B cell (primary cell): Measurements from ENCODE around the gene AMER3. TPM values are rescaled to one million over a fixed set of nuclear protein-coding genes. Genes with fewer than 3 reads are reported as not detected.

Source experiments
- ATAC-seq: fragments of 200-7000 bp; cut with Tn5 transposase; one replicate; pipeline ENCODE4 v1.10.0; 2021; ENCODE audit warnings: low read depth, mild to moderate bottlenecking, moderate number of reproducible peaks, moderate library complexity
- CTCF ChIA-PET: fragments of 350-600 bp; sonication (Branson Sonifier 250); formaldehyde crosslinking; loops from one replicate; lab custom pipeline; 2021; ENCODE audit warnings: antibody characterized with exemption, inconsistent platforms; lab: Charles Lee
- POLR2A ChIA-PET: fragments of 350-600 bp; sonication (Branson Sonifier 250); formaldehyde crosslinking; loops from one replicate; lab custom pipeline; 2021; ENCODE audit warnings: antibody characterized with exemption; lab: Charles Lee
- DNase-seq: peaks from one replicate; pipeline ENCODE4 v3.0.0; 2013
- H2AFZ ChIP-seq: 2 replicates; pipeline ENCODE4 v1.6.1; 2012; ENCODE audit warnings: mild to moderate bottlenecking, low read depth, low read length; ENCODE audit not compliant: insufficient read depth, poor library complexity, severe bottlenecking
- H3K27ac ChIP-seq, 2 donors: 1 replicate in 1 of 2; 2 replicates in 1 of 2; pipeline ENCODE4 v1.5.1; 2012 to 2013; ENCODE audit warnings: low read length in 2 of 2, mild to moderate bottlenecking in 2 of 2, moderate library complexity in 1 of 2
- H3K27me3 ChIP-seq, 4 experiments: fragments of 200-600 bp in 1 of 4; sonication (generic) in 1 of 4; replicated peaks in 1 of 4; 1 replicate in 2 of 4; 2 replicates in 2 of 4; pipeline versions ENCODE4 v1.6.1 to v1.7.0; 2013 to 2016; ENCODE audit warnings: low read length in 3 of 4, mild to moderate bottlenecking in 2 of 4, mixed read lengths in 1 of 4, moderate library complexity in 1 of 4; ENCODE audit not compliant: insufficient read depth in 4 of 4, control insufficient read depth in 3 of 4; ENCODE audit errors: control extremely low read depth in 1 of 4
- H3K36me3 ChIP-seq, 2 experiments: replicated peaks in 1 of 2; 1 replicate in 1 of 2; 2 replicates in 1 of 2; pipeline versions ENCODE4 v1.6.1 to v1.7.1; 2013; ENCODE audit warnings: low read length in 1 of 2; ENCODE audit not compliant: insufficient read depth in 2 of 2, control insufficient read depth in 1 of 2; ENCODE audit errors: control extremely low read depth in 1 of 2, extremely low read depth in 1 of 2
- H3K4me1 ChIP-seq, 2 donors: fragments of 200-600 bp in 1 of 2; sonication (generic) in 1 of 2; 1 replicate in 1 of 2; 2 replicates in 1 of 2; pipeline versions ENCODE4 v1.5.1 to v1.6.1; 2013 to 2017; ENCODE audit warnings: low read length in 2 of 2; ENCODE audit not compliant: control insufficient read depth in 2 of 2, insufficient read depth in 2 of 2
- H3K4me2 ChIP-seq: replicated peaks from 2 replicates; pipeline ENCODE3; 2012; ENCODE audit warnings: mild to moderate bottlenecking, low read depth, low read length; ENCODE audit not compliant: poor library complexity, severe bottlenecking
- H3K4me3 ChIP-seq, 5 experiments: fragments of 200-600 bp in 1 of 5; sonication (generic) in 1 of 5; 1 replicate in 3 of 5; 2 replicates in 2 of 5; pipeline versions ENCODE4 v1.5.1 to v1.7.0; 2011 to 2016; ENCODE audit warnings: low read length in 4 of 5, mild to moderate bottlenecking in 4 of 5, low read depth in 2 of 5, control low read depth in 1 of 5, moderate library complexity in 1 of 5; ENCODE audit not compliant: insufficient read depth in 1 of 5; ENCODE audit errors: control extremely low read depth in 1 of 5, extremely low read depth in 1 of 5
- H3K79me2 ChIP-seq: fragments of 200-600 bp; sonication (generic); one replicate; pipeline ENCODE4 v1.6.0; 2016; ENCODE audit warnings: low read length; ENCODE audit not compliant: control insufficient read depth, insufficient read depth
- H3K9ac ChIP-seq: fragments of 200-600 bp; sonication (generic); 2 replicates; pipeline ENCODE4 v1.6.1; 2017; ENCODE audit warnings: mild to moderate bottlenecking, low read length, moderate library complexity
- H3K9me3 ChIP-seq, 3 donors: one replicate each; pipeline versions ENCODE4 v1.6.1 to v1.7.1; 2013; ENCODE audit warnings: low read length in 2 of 3; ENCODE audit not compliant: control insufficient read depth in 2 of 3, insufficient read depth in 1 of 3; ENCODE audit errors: control extremely low read depth in 1 of 3
- H4K20me1 ChIP-seq: 2 replicates; pipeline ENCODE4 v1.6.0; 2012; ENCODE audit warnings: mild to moderate bottlenecking, low read length; ENCODE audit not compliant: insufficient read depth, control insufficient read depth, poor library complexity, severe bottlenecking
- H3K27ac Mint-ChIP-seq: one replicate; pipeline ENCODE4 v1.8.0; 2021; ENCODE audit warnings: mixed read lengths
- H3K27me3 Mint-ChIP-seq: one replicate; pipeline ENCODE4 v1.8.0; 2021; ENCODE audit warnings: mixed read lengths
- H3K4me1 Mint-ChIP-seq: one replicate; pipeline ENCODE4 v1.8.0; 2021; ENCODE audit warnings: mixed read lengths
- H3K4me3 Mint-ChIP-seq: one replicate; pipeline ENCODE4 v1.8.0; 2021; ENCODE audit warnings: mixed read lengths
- H3K9me3 Mint-ChIP-seq: one replicate; pipeline ENCODE4 v1.8.0; 2022; ENCODE audit warnings: mixed read lengths; ENCODE audit not compliant: insufficient read depth
- CTCF ChIP-seq: fragments of 200-600 bp; IDR thresholded peaks from one replicate; pipeline ENCODE4 v1.8.0; 2022; ENCODE audit warnings: antibody characterized with exemption, mild to moderate bottlenecking
- EZH2 ChIP-seq: IDR thresholded peaks from 2 replicates; pipeline ENCODE4 v1.6.1; 2012; ENCODE audit warnings: borderline replicate concordance, low read depth, mild to moderate bottlenecking, moderate library complexity, low read length; ENCODE audit not compliant: insufficient read depth, poor library complexity, severe bottlenecking
- WGBS: methylation state at CpG from one replicate; pipeline ENCODE4 v1.1.5; 2013; ENCODE audit warnings: missing lambda C conversion rate; ENCODE audit not compliant: insufficient coverage; 5-methylcytosine and 5-hydroxymethylcytosine counted together
- intact Hi-C: fragments of 100-400 bp; cut with micrococcal nuclease; formaldehyde crosslinking; loops from one replicate; pipeline ENCODE4 v1.10.0; 2022
- polyA plus RNA-seq: library from polyadenylated mRNA; depleted of rRNA; stranded (reverse); fragments of >200 nt; gene quantifications from 2 replicates; pipeline ENCODE4 v1.2.3, GENCODE V29; 2012
- total RNA-seq, 2 donors: library from RNA; stranded (reverse); fragments of 120-200 nt in 1 of 2; gene quantifications; 1 replicate in 1 of 2; 2 replicates in 1 of 2; pipeline versions ENCODE4 v1.2.3 to v1.2.4, GENCODE V29; 2013 to 2022

Gene AMER3
- total and polyA plus RNA-seq, 2 donors (not counting 1 experiment from before 2014, with no cell fraction given), result not detected

GRCh38 chr2:130769343-130769907, 14.1 kb downstream of the AMER3 start:
- Mint-ChIP-seq H3K27ac (no peak overlapping the region), H3K4me3 (no peak overlapping the region), H3K9me3 (no peaks in the 10 kb centered on the region), H3K27me3 (peaks cover 9% of the 10 kb centered on the region), H3K4me1 (no peaks in the 10 kb centered on the region)
- TF ChIP-seq EZH2, result no peak
- no peak for TF ChIP-seq CTCF
- Histone ChIP-seq H3K9ac (no peak overlapping the region), H3K9me3 (peaks cover 0 to 7% (median 0%) of the 10 kb centered on the region in 3 donors), H3K4me1 (no peaks in the 10 kb centered on the region), H3K27me3 (peaks cover 0 to 3% (median 0%) of the 10 kb centered on the region in 4 experiments), H3K79me2 (no peaks in the 10 kb centered on the region), H3K4me3 (no peak overlapping the region), H3K36me3 (no peaks in the 10 kb centered on the region), H3K4me2 (no peak overlapping the region), H2AFZ (no peak overlapping the region), H3K27ac (no peak overlapping the region), H4K20me1 (no peaks in the 10 kb centered on the region)
- no peak for DNase-seq
- intact Hi-C loops, result no loop called here
- WGBS, result 89% methylated on average over 5 of the region's 7 CpGs
- ChIA-PET CTCF (no interaction called here), POLR2A (no interaction called here)
- no peak for ATAC-seq

DNA sequence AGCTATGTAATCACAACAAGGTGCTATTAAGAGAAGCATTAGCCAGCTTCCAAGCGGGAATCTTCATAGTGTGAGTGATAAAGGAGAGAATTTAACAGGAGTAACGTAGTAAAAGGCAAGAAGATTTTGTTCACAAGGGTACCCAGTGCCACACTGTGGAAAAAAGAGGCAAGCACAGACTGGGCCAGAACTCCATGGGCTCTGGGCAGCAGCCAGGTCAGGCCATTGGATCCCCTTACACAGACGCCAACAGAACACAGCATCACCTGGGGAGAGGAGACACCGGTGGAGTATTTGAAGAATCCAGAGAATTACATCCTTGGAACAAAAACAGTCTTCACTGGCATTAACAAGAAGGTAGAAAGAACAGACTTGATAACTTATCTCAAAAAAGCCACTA, 21.2 kb downstream of the AMER3 start:
- no peak overlapping the region for H3K9ac ChIP-seq
- no peak overlapping the region for H3K4me3 Mint-ChIP-seq
- peaks cover 0 to 4% (median 0%) of the 10 kb centered on the region in 3 donors for H3K9me3 ChIP-seq
- no peaks in the 10 kb centered on the region for H3K4me1 Mint-ChIP-seq
- no peak for DNase-seq
- no peak for TF ChIP-seq CTCF
- TF ChIP-seq EZH2, result no peak
- H4K20me1 ChIP-seq, result no peaks in the 10 kb centered on the region
- no peaks in the 10 kb centered on the region for H3K36me3 ChIP-seq
- no peaks in the 10 kb centered on the region for H3K4me1 ChIP-seq
- H3K27ac ChIP-seq, result no peak overlapping the region
- 79% methylated on average over 2 of the region's 4 CpGs for WGBS
- peaks cover 12% of the 10 kb centered on the region for H3K27me3 Mint-ChIP-seq
- no peak overlapping the region for H3K4me2 ChIP-seq
- ChIA-PET CTCF (no interaction called here), POLR2A (no interaction called here)
- H3K9me3 Mint-ChIP-seq, result no peaks in the 10 kb centered on the region
- no peaks in the 10 kb centered on the region for H3K79me2 ChIP-seq
- H2AFZ ChIP-seq, result no peak overlapping the region
- ATAC-seq, result no peak
- intact Hi-C loops, result no loop called here
- H3K27ac Mint-ChIP-seq, result no peak overlapping the region
- H3K27me3 ChIP-seq, result peaks cover 0 to 3% (median 0%) of the 10 kb centered on the region in 4 experiments
- no peak overlapping the region for H3K4me3 ChIP-seq
